Esophagus muscularis mucosa (tissue), 3 donors: ENCODE results near the gene PLAC1.

Experiments
- CTCF ChIP-seq, 3 experiments: fragments of 200-600 bp in 2 of 3; fragments of 450-650 bp in 1 of 3; sonication (generic) in 2 of 3; IDR thresholded peaks; one replicate each; pipeline ENCODE4 v1.5.1; 2017 to 2019; ENCODE audit warnings: antibody characterized with exemption in 3 of 3, mild to moderate bottlenecking in 2 of 3, moderate library complexity in 1 of 3
- POLR2A ChIP-seq: fragments of 450-650 bp; IDR thresholded peaks from one replicate; pipeline ENCODE4 v1.6.1; 2017; ENCODE audit warnings: antibody characterized with exemption, moderate library complexity, mild to moderate bottlenecking, low read depth
- POLR2AphosphoS5 ChIP-seq, 2 donors: sonication (generic); formaldehyde crosslinking; IDR thresholded peaks; one replicate each; pipeline ENCODE4 v1.6.1; 2017; ENCODE audit warnings: antibody characterized with exemption in 2 of 2

- TF ChIP-seq POLR2A: no peak
- no peak for TF ChIP-seq CTCF (IDR thresholded peaks at IDR 0.05)
- TF ChIP-seq POLR2AphosphoS5 (IDR thresholded peaks at IDR 0.05): no peak
Measured at GRCh38 chrX:134633832-134634231, 24.4 kb downstream of the PLAC1 start.
